ENCODE measurements around the gene GFOD1.

Gene GFOD1

GRCh38 chr6:13375360-13375878 lies 112.0 kb downstream of the GFOD1 start:
- no peak for DNase-seq (ENCODE audit: low read depth)
- H3K4me3 ChIP-seq (ENCODE audit: low read depth, low read length): no peak overlapping the region
- TF ChIP-seq CTCF (conservative IDR thresholded peaks at IDR 0.05; ENCODE audit: low read depth, low read length): no peak

- no peak for TF ChIP-seq CTCF (conservative IDR thresholded peaks at IDR 0.05; ENCODE audit: low read depth, low read length)
- H3K4me3 ChIP-seq (ENCODE audit: low read depth, low read length): no peak overlapping the region
- DNase-seq (ENCODE audit: low read depth): no peak
Measured at GRCh38 chr6:13373919-13374318, 113.5 kb downstream of the GFOD1 start.

- TF ChIP-seq CTCF (conservative IDR thresholded peaks at IDR 0.05; ENCODE audit: low read depth, low read length): no peak
- H3K4me3 ChIP-seq (ENCODE audit: low read depth, low read length): no peak overlapping the region
- peak; percentile 45 for DNase-seq (ENCODE audit: low read depth)
Measured at GRCh38 chr6:13373488-13373886, 113.9 kb downstream of the GFOD1 start.

GRCh38 chr6:13372688-13373487 lies 114.5 kb downstream of the GFOD1 start:
- no peak for DNase-seq (ENCODE audit: low read depth)
- no peak for TF ChIP-seq CTCF (conservative IDR thresholded peaks at IDR 0.05; ENCODE audit: low read depth, low read length)

GRCh38 chr6:13372076-13372475 lies 115.3 kb downstream of the GFOD1 start:
- H3K4me3 ChIP-seq (ENCODE audit: low read depth, low read length): no peak overlapping the region
- no peak for DNase-seq (ENCODE audit: low read depth)
- no peak for TF ChIP-seq CTCF (conservative IDR thresholded peaks at IDR 0.05; ENCODE audit: low read depth, low read length)

More at GRCh38 chr6:13372688-13373487, 114.5 kb downstream of the GFOD1 start:
- no peak overlapping the region for H3K4me3 ChIP-seq (ENCODE audit: low read depth, low read length)

GRCh38 chr6:13371421-13372072 lies 115.9 kb downstream of the GFOD1 start:
- H3K4me3 ChIP-seq (ENCODE audit: low read depth, low read length): no peak overlapping the region
- TF ChIP-seq CTCF (conservative IDR thresholded peaks at IDR 0.05; ENCODE audit: low read depth, low read length): no peak

More at GRCh38 chr6:13371421-13372072, 115.9 kb downstream of the GFOD1 start:
- no peak for DNase-seq (ENCODE audit: low read depth)

All from choroid plexus epithelial cell (primary cell).